Measurements from ENCODE around the gene ILDR2. TPM values are rescaled to one million over a fixed set of nuclear protein-coding genes. Genes with fewer than 3 reads are reported as not detected.

ILDR2 gene
- polyA plus RNA-seq, 1 donor (not counting 4 experiments of a cell fraction or from before 2014, with no cell fraction given), result not detected

GRCh38 chr1:166981589-166981988, 6.2 kb upstream of the ILDR2 start:
- H2AFZ ChIP-seq (ENCODE audit: control insufficient read depth, low read length), result no peak overlapping the region
- H3K27me3 ChIP-seq (ENCODE audit: control insufficient read depth, extremely low read depth, insufficient read depth, low read length), result peaks cover 19% of the 10 kb centered on the region
- H3K79me2 ChIP-seq (ENCODE audit: control insufficient read depth, insufficient read depth, low read length), result no peaks in the 10 kb centered on the region
- H3K9me1 ChIP-seq (ENCODE audit: control insufficient read depth, extremely low read depth, insufficient read depth, low read length), result no peaks in the 10 kb centered on the region
- DNase-seq (ENCODE audit: low read depth, low spot score), result no peak
- FAIRE-seq, result no peak
- no peaks in the 10 kb centered on the region for H4K20me1 ChIP-seq (ENCODE audit: control insufficient read depth, extremely low read depth, insufficient read depth, low read length)
- no peak overlapping the region for H3K27ac ChIP-seq (ENCODE audit: control insufficient read depth, insufficient read depth, low read length)
- TF ChIP-seq, protein P1, sequence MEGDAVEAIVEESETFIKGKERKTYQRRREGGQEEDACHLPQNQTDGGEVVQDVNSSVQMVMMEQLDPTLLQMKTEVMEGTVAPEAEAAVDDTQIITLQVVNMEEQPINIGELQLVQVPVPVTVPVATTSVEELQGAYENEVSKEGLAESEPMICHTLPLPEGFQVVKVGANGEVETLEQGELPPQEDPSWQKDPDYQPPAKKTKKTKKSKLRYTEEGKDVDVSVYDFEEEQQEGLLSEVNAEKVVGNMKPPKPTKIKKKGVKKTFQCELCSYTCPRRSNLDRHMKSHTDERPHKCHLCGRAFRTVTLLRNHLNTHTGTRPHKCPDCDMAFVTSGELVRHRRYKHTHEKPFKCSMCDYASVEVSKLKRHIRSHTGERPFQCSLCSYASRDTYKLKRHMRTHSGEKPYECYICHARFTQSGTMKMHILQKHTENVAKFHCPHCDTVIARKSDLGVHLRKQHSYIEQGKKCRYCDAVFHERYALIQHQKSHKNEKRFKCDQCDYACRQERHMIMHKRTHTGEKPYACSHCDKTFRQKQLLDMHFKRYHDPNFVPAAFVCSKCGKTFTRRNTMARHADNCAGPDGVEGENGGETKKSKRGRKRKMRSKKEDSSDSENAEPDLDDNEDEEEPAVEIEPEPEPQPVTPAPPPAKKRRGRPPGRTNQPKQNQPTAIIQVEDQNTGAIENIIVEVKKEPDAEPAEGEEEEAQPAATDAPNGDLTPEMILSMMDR (optimal IDR thresholded peaks at IDR 0.05 in 1 of 3, IDR thresholded peaks at IDR 0.05 in 1 of 3, conservative IDR thresholded peaks at IDR 0.05 in 1 of 3; ENCODE audit: extremely low read depth in 1 of 3, insufficient read depth in 2 of 3, low read length in 3 of 3), result no peak
- TF ChIP-seq EZH2 (IDR thresholded peaks at IDR 0.05; ENCODE audit: low read length), result no peak
- dilution Hi-C loops (cut with MboI; ENCODE audit: extremely low pct_ligation_motif_present, low sequenced_read_pairs), result no loop called here
- no peaks in the 10 kb centered on the region for H3K36me3 ChIP-seq (ENCODE audit: control insufficient read depth in 2 of 2, extremely low read depth in 1 of 2, insufficient read depth in 2 of 2, low read length in 2 of 2)
- H3K9ac ChIP-seq (ENCODE audit: control insufficient read depth, extremely low read depth, insufficient read depth, low read length), result no peak overlapping the region
- H3K4me1 ChIP-seq (ENCODE audit: control insufficient read depth, extremely low read depth, insufficient read depth, low read length), result no peaks in the 10 kb centered on the region
- H3K4me3 ChIP-seq (ENCODE audit: control insufficient read depth in 2 of 3, extremely low read depth in 1 of 3, insufficient read depth in 2 of 3, low read depth in 1 of 3, low read length in 3 of 3), result no peak overlapping the region
- H3K4me2 ChIP-seq (ENCODE audit: control insufficient read depth, extremely low read depth, insufficient read depth, low read depth, low read length), result no peak overlapping the region
- H3K9me3 ChIP-seq (ENCODE audit: control insufficient read depth, low read depth, low read length), result no peaks in the 10 kb centered on the region

DNA sequence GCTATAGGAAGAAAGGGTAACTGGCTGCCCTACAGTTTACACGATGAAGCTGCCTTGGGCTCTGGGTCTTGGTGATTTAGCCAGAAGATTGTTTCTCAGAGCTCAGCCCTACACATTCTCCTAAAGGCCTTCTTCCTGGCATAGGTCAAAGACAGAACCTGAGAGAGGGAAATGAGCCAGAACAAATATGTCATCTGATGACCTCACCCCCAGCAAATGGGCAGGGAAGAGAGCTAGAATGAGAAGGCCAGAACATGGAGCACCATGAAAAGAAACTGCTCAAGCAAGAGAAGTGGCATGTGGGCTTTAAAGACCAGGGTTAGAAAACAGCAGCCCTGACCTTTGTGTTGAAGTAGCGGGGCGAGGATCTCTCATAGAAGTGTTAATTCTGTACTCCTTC, 5.5 kb upstream of the ILDR2 start:
- H4K20me1 ChIP-seq (ENCODE audit: control insufficient read depth, extremely low read depth, insufficient read depth, low read length), result no peaks in the 10 kb centered on the region
- H3K27ac ChIP-seq (ENCODE audit: control insufficient read depth, insufficient read depth, low read length), result no peak overlapping the region

More for the DNA sequence above, 5.5 kb upstream of the ILDR2 start:
- Histone ChIP-seq H3K4me3 (ENCODE audit: control insufficient read depth in 2 of 3, extremely low read depth in 1 of 3, insufficient read depth in 2 of 3, low read depth in 1 of 3, low read length in 3 of 3) (no peak overlapping the region), H3K9me3 (ENCODE audit: control insufficient read depth, low read depth, low read length) (no peaks in the 10 kb centered on the region), H3K36me3 (ENCODE audit: control insufficient read depth in 2 of 2, extremely low read depth in 1 of 2, insufficient read depth in 2 of 2, low read length in 2 of 2) (no peaks in the 10 kb centered on the region), H3K27me3 (ENCODE audit: control insufficient read depth, extremely low read depth, insufficient read depth, low read length) (peaks cover 27% of the 10 kb centered on the region), H3K9ac (ENCODE audit: control insufficient read depth, extremely low read depth, insufficient read depth, low read length) (no peak overlapping the region), H3K4me1 (ENCODE audit: control insufficient read depth, extremely low read depth, insufficient read depth, low read length) (no peaks in the 10 kb centered on the region), H3K4me2 (ENCODE audit: control insufficient read depth, extremely low read depth, insufficient read depth, low read depth, low read length) (no peak overlapping the region), H3K79me2 (ENCODE audit: control insufficient read depth, insufficient read depth, low read length) (no peaks in the 10 kb centered on the region), H3K9me1 (ENCODE audit: control insufficient read depth, extremely low read depth, insufficient read depth, low read length) (no peaks in the 10 kb centered on the region), H2AFZ (ENCODE audit: control insufficient read depth, low read length) (no peak overlapping the region)
- dilution Hi-C loops (cut with MboI; ENCODE audit: extremely low pct_ligation_motif_present, low sequenced_read_pairs), result no loop called here
- TF ChIP-seq, protein P1 (optimal IDR thresholded peaks at IDR 0.05 in 1 of 3, IDR thresholded peaks at IDR 0.05 in 1 of 3, conservative IDR thresholded peaks at IDR 0.05 in 1 of 3; ENCODE audit: extremely low read depth in 1 of 3, insufficient read depth in 2 of 3, low read length in 3 of 3), result no peak
- TF ChIP-seq EZH2 (IDR thresholded peaks at IDR 0.05; ENCODE audit: low read length), result no peak
- FAIRE-seq (no peak), DNase-seq (ENCODE audit: low read depth, low spot score) (no peak)
